HepG2 (cell line): ENCODE results near the gene TMEM39A. TPM values are rescaled to one million over a fixed set of nuclear protein-coding genes. Genes with fewer than 3 reads are reported as not detected.
A peak's percentile ranks its signal among the peaks of the same experiment; 100 is the strongest.

Experiments
- GPBP1L1 ChIP-seq: sonication (generic); formaldehyde crosslinking; IDR thresholded peaks from 2 replicates; pipeline ENCODE4 v1.5.0; 2020; ENCODE audit warnings: mild to moderate bottlenecking, missing genetic modification reagents
- HOXA7 ChIP-seq: sonication (generic); formaldehyde crosslinking; IDR thresholded peaks from 2 replicates; pipeline ENCODE4 v1.8.1; 2022; ENCODE audit warnings: mild to moderate bottlenecking, missing genetic modification reagents, moderate library complexity
- KMT2A ChIP-seq: sonication (generic); formaldehyde crosslinking; IDR thresholded peaks from 2 replicates; pipeline ENCODE4 v1.4.0; 2020; ENCODE audit warnings: missing genetic modification reagents
- NFKBIZ ChIP-seq: IDR thresholded peaks from 2 replicates; pipeline ENCODE4 v1.6.1; 2018; ENCODE audit warnings: missing genetic modification reagents, missing compliant biosample characterization
- SAP130 ChIP-seq: IDR thresholded peaks from 2 replicates; pipeline ENCODE4 v1.6.1; 2016; ENCODE audit warnings: low read depth
- TOPORS ChIP-seq: sonication (generic); formaldehyde crosslinking; IDR thresholded peaks from 2 replicates; pipeline ENCODE4 v1.8.0; 2023; ENCODE audit warnings: mild to moderate bottlenecking, missing genetic modification reagents
- ZGPAT ChIP-seq: IDR thresholded peaks from 2 replicates; pipeline ENCODE4 v1.6.1; 2016; ENCODE audit warnings: mild to moderate bottlenecking
- ZNF407 ChIP-seq: sonication (generic); formaldehyde crosslinking; IDR thresholded peaks from one replicate; pipeline ENCODE4 v1.5.1; 2020; ENCODE audit warnings: mild to moderate bottlenecking, missing genetic modification reagents; ENCODE audit errors: not compliant biosample characterization
- polyA plus RNA-seq, 8 experiments: library from polyadenylated mRNA; depleted of rRNA in 3 of 8; stranded (reverse) in 7 of 8; unstranded in 1 of 8; fragments of >200 nt; fragmentation: Illumina TruSeq in 4 of 8; extraction: Trizol in 4 of 8; gene quantifications; 2 replicates each; pipeline versions ENCODE4 v1.2.1 to v1.2.3, GENCODE V29; 2011 to 2016; ENCODE audit warnings: low read depth in 4 of 8, missing spikeins in 1 of 8, mixed read lengths in 1 of 8; ENCODE audit not compliant: insufficient read depth in 1 of 8
- total RNA-seq, 5 experiments: library from RNA; depleted of rRNA; stranded (reverse); fragments of >200 nt; fragmentation: Illumina TruSeq; extraction: Trizol; gene quantifications; 2 replicates each; pipeline ENCODE4 v1.2.3, GENCODE V29; 2016; ENCODE audit warnings: low read depth in 1 of 5
- TF ChIP-seq, protein P1 (sequence below): IDR thresholded peaks from 2 replicates; pipeline ENCODE4 v1.6.1; 2018; ENCODE audit warnings: missing genetic modification reagents, mild to moderate bottlenecking, missing compliant biosample characterization
- TF ChIP-seq, protein P2 (sequence below): sonication (generic); formaldehyde crosslinking; conservative IDR thresholded peaks from 2 replicates; pipeline ENCODE4 v1.4.0; 2020; ENCODE audit warnings: missing genetic modification reagents
- TF ChIP-seq, protein P3 (sequence below): sonication (generic); formaldehyde crosslinking; IDR thresholded peaks from 2 replicates; pipeline ENCODE4 v1.8.1; 2023; ENCODE audit warnings: mild to moderate bottlenecking, inconsistent platforms, moderate library complexity, missing genetic modification reagents, borderline replicate concordance
- TF ChIP-seq, protein P4 (sequence below): sonication (generic); formaldehyde crosslinking; IDR thresholded peaks from 2 replicates; pipeline ENCODE4 v1.4.0; 2020; ENCODE audit warnings: mild to moderate bottlenecking, missing genetic modification reagents

Gene TMEM39A
- total and polyA plus RNA-seq, 2 of the 13 experiments (the other 11 are each of a cell fraction or from before 2014, with no cell fraction given), result 55.8 to 64.9 TPM

- TF ChIP-seq ZGPAT (CRISPR knock-in tag) (peak; percentile 86), ZNF407 (CRISPR knock-in tag) (no peak), HOXA7 (no peak), NFKBIZ (CRISPR knock-in tag) (peak; percentile 70; the same call in 1 of the 2 replicates), KMT2A (CRISPR knock-in tag) (peak; percentile 81; the same call in 1 of the 2 replicates), GPBP1L1 (no peak), SAP130 (CRISPR knock-in tag) (peak; percentile 96), TOPORS (CRISPR knock-in tag) (no peak; the same call in 1 of the 2 replicates)
- TF ChIP-seq, protein P1, sequence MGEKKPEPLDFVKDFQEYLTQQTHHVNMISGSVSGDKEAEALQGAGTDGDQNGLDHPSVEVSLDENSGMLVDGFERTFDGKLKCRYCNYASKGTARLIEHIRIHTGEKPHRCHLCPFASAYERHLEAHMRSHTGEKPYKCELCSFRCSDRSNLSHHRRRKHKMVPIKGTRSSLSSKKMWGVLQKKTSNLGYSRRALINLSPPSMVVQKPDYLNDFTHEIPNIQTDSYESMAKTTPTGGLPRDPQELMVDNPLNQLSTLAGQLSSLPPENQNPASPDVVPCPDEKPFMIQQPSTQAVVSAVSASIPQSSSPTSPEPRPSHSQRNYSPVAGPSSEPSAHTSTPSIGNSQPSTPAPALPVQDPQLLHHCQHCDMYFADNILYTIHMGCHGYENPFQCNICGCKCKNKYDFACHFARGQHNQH (CRISPR knock-in tag), result peak; percentile 89
- TF ChIP-seq, protein P2, sequence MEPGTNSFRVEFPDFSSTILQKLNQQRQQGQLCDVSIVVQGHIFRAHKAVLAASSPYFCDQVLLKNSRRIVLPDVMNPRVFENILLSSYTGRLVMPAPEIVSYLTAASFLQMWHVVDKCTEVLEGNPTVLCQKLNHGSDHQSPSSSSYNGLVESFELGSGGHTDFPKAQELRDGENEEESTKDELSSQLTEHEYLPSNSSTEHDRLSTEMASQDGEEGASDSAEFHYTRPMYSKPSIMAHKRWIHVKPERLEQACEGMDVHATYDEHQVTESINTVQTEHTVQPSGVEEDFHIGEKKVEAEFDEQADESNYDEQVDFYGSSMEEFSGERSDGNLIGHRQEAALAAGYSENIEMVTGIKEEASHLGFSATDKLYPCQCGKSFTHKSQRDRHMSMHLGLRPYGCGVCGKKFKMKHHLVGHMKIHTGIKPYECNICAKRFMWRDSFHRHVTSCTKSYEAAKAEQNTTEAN (CRISPR knock-in tag), result no peak
- TF ChIP-seq, protein P3, sequence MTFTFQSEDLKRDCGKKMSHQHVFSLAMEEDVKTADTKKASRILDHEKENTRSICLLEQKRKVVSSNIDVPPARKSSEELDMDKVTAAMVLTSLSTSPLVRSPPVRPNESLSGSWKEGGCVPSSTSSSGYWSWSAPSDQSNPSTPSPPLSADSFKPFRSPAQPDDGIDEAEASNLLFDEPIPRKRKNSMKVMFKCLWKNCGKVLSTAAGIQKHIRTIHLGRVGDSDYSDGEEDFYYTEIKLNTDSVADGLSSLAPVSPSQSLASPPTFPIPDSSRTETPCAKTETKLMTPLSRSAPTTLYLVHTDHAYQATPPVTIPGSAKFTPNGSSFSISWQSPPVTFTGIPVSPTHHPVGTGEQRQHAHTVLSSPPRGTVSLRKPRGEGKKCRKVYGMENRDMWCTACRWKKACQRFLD, result no peak
- TF ChIP-seq, protein P4, sequence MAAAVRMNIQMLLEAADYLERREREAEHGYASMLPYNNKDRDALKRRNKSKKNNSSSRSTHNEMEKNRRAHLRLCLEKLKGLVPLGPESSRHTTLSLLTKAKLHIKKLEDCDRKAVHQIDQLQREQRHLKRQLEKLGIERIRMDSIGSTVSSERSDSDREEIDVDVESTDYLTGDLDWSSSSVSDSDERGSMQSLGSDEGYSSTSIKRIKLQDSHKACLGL (CRISPR knock-in tag), result peak; percentile 68; the same call in 1 of the 2 replicates
Measured at GRCh38 chr3:119498186-119499011, 35.0 kb upstream of the TMEM39A start, which contains the start of gene TIMMDC1 (continued).
